ENCODE results near the gene CTSE. TPM values are rescaled to one million over a fixed set of nuclear protein-coding genes. Genes with fewer than 3 reads are reported as not detected.

The CTSE gene
- total and polyA plus RNA-seq, 2 experiments from 2014 or later, result not detected

DNA sequence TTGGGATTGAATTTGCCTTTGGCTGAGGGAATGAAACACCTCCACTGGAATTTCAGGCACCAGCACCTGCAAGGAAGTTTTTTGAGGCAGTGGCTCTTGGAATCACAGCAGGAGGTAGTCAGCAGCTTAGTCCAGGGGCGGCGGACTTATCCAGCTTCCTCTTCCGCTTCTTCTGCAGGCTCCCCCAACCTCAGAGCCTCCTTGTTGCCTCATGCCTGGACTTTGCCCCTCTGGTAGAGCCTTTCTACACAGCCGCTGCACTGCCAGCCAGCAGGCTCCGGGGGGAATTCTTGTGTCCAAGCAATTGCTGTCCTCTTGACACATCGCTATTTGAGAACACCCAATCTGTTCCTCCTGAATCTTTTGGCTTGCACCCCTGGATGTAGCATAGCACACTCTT, 24.9 kb upstream of the CTSE start:
- Histone ChIP-seq H3K4me2 (no peak overlapping the region), H3K36me3 (ENCODE audit: insufficient read depth) (no peaks in the 10 kb centered on the region), H3K9me2 (ENCODE audit: insufficient read depth) (no peaks in the 10 kb centered on the region), H3K27me3 (ENCODE audit: insufficient read depth) (no peaks in the 10 kb centered on the region), H3K27ac (ENCODE audit: low read depth) (no peak overlapping the region), H3K4me1 (ENCODE audit: insufficient read depth) (peaks cover 11% of the 10 kb centered on the region), H3K79me2 (replicated peaks; ENCODE audit: insufficient read depth) (no peaks in the 10 kb centered on the region), H2AFZ (peak overlapping the region; percentile 53; the same call in 1 of the 2 replicates), H3F3A (replicated peaks; ENCODE audit: low read depth) (no peaks in the 10 kb centered on the region), H3K4me3 (no peak overlapping the region), H4K20me1 (replicated peaks; ENCODE audit: insufficient read depth) (no peaks in the 10 kb centered on the region)
- Mint-ChIP-seq H3K27me3 (ENCODE audit: insufficient read depth, low read depth, poor library complexity) (peaks cover 5% of the 10 kb centered on the region), H3K4me1 (peaks cover 7% of the 10 kb centered on the region), H3K27ac (peak overlapping the region; percentile 59; the same call in 1 of the 2 replicates), H3K36me3 (ENCODE audit: low read depth) (peaks cover 2% of the 10 kb centered on the region; the same call in 1 of the 3 replicates), H3K9me3 (peaks cover 3% of the 10 kb centered on the region; the same call in 2 of the 3 replicates), H3K4me3 (no peak overlapping the region)
- DNase-seq (ENCODE audit: low spot score) (peak; percentile 39), ATAC-seq (no peak; the same call in 2 of the 3 replicates)
- TF ChIP-seq REST (IDR thresholded peaks at IDR 0.05; ENCODE audit: unreplicated experiment), result no peak
- TF ChIP-seq POLR2AphosphoS5 (IDR thresholded peaks at IDR 0.05; ENCODE audit: low read depth), result no peak
- TF ChIP-seq, protein P1, sequence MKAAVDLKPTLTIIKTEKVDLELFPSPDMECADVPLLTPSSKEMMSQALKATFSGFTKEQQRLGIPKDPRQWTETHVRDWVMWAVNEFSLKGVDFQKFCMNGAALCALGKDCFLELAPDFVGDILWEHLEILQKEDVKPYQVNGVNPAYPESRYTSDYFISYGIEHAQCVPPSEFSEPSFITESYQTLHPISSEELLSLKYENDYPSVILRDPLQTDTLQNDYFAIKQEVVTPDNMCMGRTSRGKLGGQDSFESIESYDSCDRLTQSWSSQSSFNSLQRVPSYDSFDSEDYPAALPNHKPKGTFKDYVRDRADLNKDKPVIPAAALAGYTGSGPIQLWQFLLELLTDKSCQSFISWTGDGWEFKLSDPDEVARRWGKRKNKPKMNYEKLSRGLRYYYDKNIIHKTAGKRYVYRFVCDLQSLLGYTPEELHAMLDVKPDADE (IDR thresholded peaks at IDR 0.05), result no peak
- TF ChIP-seq ZNF331 (CRISPR knock-in tag; IDR thresholded peaks at IDR 0.05; ENCODE audit: low read depth), result no peak
- TF ChIP-seq CTCF (conservative IDR thresholded peaks at IDR 0.05; ENCODE audit: low read depth in 2 of 2), result no peak
- TF ChIP-seq CREB1 (CRISPR knock-in tag; IDR thresholded peaks at IDR 0.05; ENCODE audit: low read depth), result no peak
- no peak for TF ChIP-seq JUNB (IDR thresholded peaks at IDR 0.05; ENCODE audit: unreplicated experiment)
- TF ChIP-seq EZH2phosphoT487 (IDR thresholded peaks at IDR 0.05; ENCODE audit: unreplicated experiment), result no peak
- TF ChIP-seq EZH2 (IDR thresholded peaks at IDR 0.05; ENCODE audit: low read depth, unreplicated experiment), result no peak
- TF ChIP-seq ZNF114 (CRISPR knock-in tag; IDR thresholded peaks at IDR 0.05), result no peak
- no peak for TF ChIP-seq STAT1 (IDR thresholded peaks at IDR 0.05; ENCODE audit: unreplicated experiment)
- no peak for TF ChIP-seq ZNF462 (CRISPR knock-in tag; IDR thresholded peaks at IDR 0.05)
- no peak for TF ChIP-seq NANOG (IDR thresholded peaks at IDR 0.05; ENCODE audit: borderline replicate concordance)
